ENCODE data around the gene ARHGDIG.
"Not testable (repeated sequence)": the region's sequence is repeated elsewhere in the genome, so short reads cannot be mapped to it uniquely, and the experiment has no call there.

The ARHGDIG gene

DNA sequence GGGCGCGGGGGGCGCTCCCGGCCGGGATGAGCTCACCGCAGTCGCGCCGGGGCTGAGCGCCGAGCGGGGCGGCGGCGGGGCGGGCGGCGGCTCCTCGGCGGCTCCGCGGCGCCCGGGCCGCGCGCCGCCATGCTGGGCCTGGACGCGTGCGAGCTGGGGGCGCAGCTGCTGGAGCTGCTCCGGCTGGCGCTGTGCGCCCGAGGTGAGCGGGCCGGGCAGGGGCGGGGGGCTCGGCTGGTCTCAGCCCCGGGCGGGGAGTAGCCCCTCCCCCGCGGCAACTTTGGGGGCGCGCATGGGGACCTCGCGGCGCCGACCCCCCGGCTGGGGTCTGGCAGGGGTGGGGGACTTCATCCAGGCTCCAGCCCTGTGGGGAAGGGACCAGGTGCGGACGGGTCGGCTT, at the start of gene ARHGDIG:
Gene ARHGDIG, plus strand, starts transcription at position 40 of the 400 bp plus-strand sequence. Its CDS starts 90 bp downstream, at position 130.
- no peak for DNase-seq

DNA sequence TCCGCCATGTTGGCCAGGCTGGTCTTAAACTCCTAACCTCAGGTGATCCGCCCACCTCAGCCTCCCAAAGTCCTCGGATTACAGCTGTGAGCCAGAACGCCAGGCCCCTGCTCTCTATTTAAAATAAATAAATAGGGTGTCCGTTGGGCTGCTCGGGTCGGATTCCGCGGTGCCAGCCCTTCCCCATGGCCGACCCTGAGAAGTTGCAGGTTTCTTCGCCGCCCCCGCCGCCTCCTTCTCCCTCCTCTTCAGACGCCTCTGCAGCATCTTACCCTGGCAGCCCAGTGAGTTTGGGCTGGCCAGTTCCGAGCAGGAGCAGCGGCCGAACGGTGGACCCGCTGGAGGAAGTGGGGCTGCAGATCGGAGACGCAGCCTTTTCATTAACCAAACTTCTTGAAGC, 49.4 kb upstream of the ARHGDIG start:
- no peak for DNase-seq

DNA sequence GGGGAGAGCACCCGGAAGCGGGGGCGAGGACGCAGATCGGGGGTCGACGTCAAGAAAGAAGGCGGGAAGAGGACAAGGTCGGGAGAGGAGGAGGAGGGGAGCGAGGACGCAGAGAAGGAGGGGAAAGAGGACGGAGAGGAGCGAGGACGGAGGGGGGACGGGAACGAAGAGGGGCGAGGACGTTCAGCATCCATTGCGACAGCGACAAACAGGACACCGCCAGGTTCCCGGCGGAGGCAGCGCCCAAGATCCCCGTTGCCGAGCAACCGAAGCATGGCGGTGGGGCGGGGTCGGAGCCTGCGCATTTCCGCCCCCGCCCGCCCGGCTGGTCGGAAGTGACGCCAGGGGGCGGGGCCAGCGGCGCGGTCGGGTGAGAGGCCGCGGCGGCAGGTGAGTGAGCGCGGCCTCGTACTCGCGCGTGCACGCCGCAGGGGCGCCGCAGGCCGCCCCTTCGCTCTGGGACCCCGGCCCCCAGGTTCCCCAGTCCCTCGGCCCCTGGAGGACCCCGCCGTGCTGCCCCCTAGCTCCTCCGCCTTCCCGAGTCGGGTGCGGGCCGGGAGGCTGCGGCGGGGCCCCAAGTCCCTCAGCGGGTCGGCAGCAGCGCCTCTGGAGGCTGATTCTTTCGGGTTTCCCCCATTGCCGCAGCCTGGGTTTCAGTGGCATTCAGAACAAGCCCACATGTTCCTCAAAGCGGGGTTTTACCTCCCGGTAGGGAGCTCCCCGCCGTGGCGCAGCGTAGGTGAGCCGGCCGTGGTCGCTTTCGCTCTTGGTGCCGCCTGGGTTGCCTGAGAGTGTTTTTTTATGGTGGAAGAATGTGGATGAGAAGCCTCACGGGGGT, 45.7 kb upstream of the ARHGDIG start, which contains the start of gene FAM234A:
Gene FAM234A, plus strand, starts transcription at position 354 of the 838 bp plus-strand sequence. CDS start 19,593 bp downstream, outside the sequence.
- peak; percentile 91 for DNase-seq

DNA sequence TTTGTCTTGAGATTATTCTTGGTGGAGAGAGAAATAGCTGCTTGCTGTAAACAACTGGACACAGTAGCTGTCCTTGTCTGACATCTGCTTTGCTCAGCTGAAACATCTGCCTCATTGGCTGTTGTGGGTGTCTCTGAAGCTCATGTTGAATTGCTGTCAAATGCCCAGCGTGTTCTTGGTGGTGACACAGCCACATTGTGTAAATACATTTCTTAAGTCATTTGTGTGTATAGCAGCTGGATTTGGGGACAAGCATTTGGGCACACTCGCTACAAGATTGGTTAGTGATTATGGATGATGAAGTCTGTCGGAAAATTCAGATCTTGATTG, 40.5 kb upstream of the ARHGDIG start:
- no peak for DNase-seq

DNA sequence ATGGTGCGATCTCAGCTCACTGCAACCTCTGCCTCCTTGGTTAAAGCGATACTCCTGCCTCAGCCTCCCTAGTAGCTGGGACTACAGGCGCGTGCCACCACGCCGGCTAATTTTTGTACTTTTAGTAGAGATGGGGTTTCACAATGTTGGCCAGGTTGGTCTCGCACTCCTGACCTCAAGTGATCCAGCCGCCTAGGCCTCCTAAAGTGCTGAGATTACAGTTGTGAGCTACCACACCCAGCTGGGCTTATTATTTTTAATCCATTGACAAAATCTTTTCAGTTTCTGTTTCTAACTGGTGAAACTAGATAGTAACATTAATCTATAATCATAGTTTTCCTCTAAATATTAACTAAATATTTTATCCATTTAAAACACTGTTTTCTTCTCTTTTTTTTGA, 39.8 kb upstream of the ARHGDIG start:
- no peak for DNase-seq

DNA sequence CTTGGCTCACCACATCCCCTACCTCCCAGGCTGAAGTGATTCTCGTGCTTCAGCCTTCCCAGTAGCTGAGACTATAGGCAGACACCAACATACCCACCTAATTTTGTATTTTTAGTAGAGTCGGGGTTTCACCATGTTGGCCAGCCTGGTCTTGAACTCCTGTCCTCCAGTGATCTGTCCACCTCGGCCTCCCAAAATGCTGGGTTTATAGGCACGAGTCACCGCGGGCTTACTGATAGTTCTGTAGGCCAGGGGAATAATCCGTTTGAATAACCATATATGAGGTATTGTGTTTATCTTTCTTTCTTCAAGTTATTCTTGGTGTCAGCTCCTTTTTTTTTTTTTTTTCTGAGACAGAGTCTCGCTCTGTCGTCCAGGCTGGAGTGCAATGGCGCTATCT, 38.1 kb upstream of the ARHGDIG start:
- DNase-seq = no peak

DNA sequence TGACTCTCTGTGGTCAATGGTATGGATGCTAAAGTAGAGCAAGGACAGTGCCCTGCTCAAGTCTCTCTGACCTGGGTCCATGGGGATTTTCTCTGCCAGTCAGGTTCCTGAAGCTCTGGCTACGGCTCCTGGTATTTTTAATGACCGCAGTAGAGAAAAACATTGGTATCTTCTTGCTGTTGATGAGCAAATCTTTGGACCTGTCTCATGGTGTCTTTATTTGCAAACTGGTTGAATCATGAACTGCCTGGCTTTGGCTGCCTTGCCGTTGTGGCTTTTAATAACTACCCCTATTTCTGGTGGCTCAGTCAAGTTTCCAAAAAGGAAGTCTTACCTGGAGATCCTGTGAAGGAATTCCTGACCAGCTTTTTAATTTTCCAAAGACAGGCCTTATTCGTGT, 37.0 kb upstream of the ARHGDIG start:
- no peak for DNase-seq

DNA sequence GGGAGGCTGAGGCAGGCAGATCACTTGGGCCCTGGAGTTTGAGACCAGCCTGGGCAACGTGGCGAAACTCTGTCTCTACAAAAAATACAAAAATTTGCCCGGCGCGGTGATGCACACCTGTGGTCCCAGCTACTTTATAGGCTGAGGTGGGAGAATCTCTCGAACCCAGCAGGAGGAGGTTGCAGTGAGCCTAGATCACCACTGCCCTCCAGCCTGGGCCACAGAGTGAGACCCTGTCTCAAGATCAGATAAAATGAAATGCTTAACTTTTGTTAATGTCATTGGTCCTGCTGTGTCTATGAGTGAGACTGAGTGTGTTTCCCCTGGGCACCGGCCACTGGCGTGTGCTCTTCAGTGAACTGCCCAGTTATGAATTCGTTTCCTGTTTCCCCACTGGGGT, 35.3 kb upstream of the ARHGDIG start:
- DNase-seq = no peak

DNA sequence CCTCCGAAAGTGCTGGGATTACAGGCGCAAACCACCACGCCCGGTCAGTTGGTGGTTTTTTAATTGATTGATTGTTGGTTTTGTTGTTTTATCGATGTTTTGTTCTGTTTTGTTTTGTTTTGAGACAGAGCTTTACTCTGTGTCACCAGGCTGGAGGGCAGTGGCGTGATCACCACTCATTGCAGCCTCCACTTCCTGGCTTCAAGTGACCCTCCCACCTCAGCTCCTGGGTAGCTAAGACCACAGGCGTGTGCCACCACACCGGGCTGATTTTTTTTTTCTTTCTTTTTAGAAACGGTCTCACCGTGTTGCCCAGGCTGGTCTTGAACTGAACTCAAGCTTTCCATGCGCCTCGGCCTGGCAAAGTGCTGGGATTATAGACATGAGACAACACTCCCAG, 33.4 kb upstream of the ARHGDIG start:
- no peak for DNase-seq

DNA sequence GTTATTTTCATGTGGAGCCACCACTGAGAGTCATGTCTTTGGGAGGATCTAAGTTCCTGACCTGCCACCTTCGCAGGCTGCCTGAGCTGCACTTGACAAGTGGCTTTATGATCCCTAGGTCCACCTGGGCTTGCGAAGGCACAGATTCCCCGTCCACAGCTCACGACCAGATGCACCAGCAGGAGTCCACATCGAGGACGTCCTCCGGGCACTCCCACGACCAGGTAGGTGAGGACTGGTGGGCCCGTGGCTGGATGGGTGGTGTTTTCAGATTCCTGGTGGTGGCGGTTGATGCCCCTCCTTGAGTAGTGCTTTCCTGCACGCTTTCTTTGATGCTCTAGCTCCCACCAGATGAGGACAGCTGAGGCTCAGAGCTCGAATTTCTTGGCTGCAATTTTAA, 31.0 kb upstream of the ARHGDIG start:
- no peak for DNase-seq

DNA sequence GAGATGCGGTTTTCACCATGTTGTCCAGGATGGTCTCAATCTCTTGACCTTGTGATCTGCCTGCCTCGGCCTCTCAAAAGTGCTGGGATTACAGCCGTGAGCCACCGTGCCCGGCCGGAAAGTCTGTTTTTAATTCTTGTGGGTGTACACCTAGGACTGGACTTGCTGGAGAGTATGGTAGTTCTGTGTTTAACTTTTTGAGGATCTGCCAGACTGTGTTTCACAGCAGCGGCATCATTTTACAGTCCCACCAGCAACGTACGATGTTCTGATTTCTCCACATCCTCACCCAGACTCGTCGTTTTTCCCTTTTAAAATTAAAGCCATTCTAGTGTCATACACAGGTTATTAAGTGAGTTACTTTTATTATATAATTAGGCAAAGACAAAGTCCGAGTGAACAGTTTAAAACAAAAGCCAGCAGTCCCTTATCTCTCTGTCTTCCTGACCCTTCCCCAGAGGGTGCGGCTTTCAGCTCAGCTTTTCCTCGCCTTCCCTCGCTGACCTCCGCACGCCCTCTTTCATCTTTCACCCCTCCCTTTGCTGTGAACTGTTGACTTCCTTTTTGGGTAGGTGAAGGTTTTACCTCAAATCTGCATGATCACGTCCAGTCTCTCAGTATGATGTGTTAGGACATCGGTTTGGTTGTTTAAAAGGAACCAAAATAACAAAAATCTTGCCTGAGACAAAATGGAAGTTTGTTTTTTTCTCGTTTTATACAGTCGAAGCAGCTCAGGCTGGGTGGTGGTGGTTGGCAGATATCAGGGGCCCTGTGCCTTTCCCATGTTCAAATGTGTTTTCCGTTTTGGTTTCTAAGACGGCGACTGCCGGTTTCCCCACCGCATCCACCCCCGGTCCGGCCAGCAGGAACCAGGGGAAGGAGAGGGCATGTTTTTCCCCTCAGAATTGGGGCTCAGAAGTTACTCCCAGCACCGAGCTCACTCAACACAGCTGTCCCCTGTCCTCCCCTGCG, 27.7 kb upstream of the ARHGDIG start:
- DNase-seq = no peak

DNA sequence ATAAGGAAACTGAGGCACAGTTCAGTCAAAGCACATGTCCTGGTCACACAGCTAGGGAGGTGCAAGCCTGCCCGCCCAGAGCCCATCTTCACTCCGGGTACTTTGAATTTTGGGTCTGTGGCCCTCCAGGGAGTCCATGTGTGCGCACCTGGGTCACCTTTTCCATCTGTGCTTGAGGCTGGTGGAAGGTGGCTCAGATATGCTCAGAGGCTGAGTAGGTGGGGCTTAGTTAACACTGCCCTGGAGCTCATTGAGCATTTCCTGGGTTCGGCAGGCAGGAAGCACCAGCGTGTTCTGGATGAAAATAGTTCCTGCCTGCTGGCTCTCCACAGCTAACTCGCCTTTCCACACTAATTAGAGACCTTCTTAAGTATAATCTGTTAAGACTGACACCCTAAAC, 26.6 kb upstream of the ARHGDIG start:
- no peak for DNase-seq

DNA sequence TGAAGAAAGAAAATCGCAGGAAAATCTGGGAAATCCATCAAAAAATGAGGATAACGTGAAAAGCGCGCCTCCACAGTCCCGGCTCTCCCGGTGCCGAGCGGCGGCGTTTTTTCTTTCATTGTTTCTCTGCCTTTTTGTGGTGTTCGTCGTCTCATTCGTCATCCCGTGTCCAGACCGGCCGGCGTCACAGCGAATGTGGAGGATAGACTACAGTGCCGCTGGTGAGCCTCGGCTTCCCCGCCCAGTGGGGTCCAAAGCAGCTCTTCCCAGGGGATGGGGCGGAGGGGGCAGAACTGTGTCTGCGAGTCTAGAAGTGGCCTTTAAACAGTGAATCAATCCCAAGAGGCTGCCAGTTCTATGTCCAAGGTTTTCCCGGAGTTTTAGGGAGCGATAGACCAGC, 25.9 kb upstream of the ARHGDIG start:
- DNase-seq = no peak

DNA sequence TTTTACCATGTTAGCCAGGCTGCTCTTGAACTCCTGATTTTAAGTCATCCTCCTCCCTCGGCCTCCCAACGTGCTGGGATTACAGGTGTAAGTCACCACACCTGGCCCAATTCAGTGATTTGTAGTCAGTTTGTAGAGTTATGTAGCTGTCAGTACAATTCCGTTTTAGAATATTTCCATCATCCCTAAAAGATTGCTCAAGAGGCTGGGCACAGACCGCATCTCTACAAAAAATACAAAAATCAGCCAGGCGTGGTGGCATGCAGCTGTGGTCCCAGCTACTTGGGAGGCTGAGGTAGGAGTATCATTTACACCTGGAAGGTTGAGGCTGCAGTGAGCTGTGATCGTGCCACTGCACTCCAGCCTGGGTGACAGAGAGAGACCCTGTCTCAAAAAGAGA, 25.2 kb upstream of the ARHGDIG start:
- DNase-seq = no peak

DNA sequence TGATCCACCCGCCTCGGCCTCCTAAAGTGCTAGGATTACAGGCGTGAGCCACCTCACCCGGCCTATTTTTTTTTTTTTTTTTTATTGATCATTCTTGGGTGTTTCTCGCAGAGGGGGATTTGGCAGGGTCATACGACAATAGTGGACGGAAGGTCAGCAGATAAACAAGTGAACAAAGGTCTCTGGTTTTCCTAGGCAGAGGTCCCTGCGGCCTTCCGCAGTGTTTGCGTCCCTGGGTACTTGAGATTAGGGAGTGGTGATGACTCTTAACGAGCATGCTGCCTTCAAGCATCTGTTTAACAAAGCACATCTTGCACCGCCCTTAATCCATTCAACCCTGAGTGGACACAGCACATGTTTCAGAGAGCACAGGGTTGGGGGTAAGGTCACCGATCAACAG, 22.3 kb upstream of the ARHGDIG start:
- DNase-seq = not testable (repeated sequence)

DNA sequence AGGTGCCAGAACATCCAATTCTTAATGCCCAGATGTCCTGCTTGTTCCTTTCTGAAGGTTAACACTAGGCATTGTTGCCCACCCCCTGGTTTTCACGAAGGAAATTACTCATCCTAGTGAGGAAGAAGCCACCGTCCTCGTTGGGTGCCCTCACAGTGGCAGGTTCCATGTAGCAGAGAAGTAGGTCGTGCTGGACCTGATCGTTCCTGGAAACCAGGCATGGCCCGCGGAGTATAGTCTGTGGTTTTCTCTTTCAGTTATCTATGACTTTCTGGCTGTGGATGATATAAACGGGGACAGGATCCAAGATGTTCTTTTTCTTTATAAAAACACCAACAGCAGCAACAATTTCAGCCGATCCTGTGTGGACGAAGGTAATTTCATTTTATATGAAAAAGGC, 21.2 kb upstream of the ARHGDIG start:
- no peak for DNase-seq

DNA sequence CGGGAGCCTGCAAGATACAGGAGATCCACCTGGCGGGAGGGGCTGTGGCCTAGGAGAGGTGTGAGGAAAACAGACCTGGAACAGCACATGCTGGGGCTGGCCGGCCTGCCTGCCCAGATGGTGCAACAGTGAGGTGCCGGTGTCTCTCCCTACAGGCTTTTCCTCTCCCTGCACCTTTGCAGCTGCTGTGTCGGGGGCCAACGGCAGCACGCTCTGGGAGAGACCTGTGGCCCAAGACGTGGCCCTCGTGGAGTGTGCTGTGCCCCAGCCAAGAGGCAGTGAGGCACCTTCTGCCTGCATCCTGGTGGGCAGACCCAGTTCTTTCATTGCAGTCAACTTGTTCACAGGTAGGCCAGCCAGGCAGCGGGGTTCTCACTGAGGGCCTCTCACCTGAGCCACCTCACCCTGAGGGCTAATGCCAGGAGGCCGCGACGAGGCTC, 20.6 kb upstream of the ARHGDIG start:
- no peak for DNase-seq

DNA sequence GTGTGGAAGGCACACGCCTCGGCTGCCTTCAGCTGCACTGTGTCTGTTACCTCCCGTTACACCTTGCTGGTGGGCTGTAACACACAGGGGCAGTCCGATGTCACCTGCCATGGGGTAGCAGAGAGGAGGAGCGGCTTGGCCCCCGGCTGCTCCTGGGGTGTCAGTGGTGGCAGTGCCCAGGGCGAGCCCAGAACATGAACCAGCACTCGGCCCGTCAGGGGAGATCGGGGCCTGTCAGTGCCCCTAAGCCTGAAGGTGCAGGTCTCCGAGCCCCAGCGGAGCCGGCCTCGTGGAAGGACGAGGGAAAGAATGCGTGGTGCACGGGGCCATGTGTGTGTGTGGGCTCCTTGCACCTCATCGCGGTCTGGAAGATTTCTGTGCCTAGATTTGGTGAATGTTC, 20.1 kb upstream of the ARHGDIG start:
- no peak for DNase-seq

DNA sequence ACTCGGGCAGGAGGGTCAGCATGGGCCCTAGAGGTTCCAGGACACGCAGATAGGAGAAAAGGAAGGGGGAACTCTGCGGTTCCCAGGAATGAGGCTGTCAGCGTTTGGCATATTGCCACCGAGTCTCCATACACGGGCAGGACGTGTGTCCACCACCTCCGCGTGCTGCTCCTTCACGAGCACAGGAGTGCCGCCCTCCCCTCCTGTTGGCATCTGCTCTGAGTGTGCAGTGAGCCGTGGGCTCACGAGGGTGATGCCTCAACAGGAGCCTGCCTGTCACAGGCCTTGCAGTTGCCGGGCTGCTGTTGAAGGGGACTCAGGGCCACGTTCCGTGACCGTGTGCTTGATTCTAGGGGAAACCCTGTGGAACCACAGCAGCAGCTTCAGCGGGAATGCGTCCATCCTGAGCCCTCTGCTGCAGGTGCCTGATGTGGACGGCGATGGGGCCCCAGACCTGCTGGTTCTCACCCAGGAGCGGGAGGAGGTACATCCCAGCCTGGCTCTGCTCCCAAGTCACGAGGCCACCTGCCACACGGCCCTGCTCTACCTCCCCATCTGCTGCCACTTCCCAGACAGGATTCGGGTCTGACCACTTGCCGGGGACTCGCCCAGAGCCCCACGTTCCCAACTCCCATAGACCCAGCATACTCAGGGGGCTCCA, 19.2 kb upstream of the ARHGDIG start:
- no peak for DNase-seq

DNA sequence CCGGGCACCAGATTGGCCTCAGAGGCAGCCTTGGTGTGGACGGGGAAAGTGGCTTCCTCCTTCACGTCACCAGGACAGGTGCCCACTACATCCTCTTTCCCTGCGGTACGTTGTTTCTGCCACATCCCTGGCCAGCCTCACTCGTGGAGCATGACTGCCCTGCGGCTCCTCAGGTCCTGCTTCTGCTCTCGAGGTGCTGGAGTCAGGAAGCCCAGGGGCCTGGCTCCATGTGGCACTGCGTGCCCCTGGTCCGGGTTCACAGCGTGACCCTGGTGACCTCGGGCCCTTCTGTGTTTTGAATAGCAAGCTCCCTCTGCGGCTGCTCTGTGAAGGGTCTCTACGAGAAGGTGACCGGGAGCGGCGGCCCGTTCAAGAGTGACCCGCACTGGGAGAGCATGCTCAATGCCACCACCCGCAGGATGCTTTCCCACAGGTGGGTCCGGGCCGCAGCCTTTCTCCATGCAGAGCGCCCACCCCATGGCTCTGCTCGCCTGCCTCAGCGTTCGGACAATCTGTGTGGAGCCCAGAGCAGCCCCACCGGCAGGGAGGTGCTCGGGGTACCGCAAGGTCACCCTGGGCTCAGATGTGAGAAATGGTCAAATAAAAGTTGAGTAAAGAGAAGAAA, 18.2 kb upstream of the ARHGDIG start:
- no peak for DNase-seq

DNA sequence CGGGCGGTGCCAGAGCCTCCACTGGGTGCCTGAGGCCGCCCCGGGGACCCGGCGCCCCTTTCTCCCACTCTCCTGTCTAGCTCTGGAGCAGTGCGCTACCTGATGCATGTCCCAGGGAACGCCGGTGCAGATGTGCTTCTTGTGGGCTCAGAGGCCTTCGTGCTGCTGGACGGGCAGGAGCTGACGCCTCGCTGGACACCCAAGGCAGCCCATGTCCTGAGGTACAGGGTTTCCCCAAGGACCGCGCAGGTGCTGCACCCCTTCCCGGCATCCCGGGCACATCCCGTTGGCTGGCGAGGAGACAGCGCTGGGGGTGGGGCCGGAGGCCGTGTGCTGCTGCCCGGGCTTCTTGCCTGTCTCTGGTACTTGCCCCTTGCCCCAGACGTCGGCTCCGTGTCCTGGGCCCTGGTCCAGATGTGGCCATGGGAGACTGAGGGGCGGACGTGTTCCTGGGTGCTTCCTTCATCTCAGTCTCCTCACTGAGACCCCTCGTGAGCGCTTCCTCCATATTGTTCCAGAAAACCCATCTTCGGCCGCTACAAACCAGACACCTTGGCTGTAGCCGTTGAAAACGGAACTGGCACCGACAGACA, 17.1 kb upstream of the ARHGDIG start:
- DNase-seq = no peak

DNA sequence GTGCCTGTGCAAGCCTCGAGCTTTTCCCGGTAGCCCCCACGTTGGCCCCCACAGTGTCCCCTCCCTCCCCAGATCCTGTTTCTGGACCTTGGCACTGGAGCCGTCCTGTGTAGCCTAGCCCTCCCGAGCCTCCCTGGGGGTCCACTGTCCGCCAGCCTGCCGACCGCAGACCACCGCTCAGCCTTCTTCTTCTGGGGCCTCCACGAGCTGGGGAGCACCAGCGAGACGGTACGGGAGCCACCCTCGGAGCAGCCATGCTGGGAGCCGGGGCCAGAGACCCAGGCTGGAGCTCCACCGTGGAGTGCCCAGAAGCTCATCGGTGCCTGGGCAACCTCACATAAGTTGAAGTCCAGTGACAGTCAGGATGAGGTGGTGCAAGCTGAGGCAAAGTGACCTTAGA, 16.4 kb upstream of the ARHGDIG start:
- DNase-seq = no peak
